Left ventricle myocardium inferior (tissue), 1 donor: ENCODE measurements around the gene SELENBP1. TPM values are rescaled to one million over a fixed set of nuclear protein-coding genes. Genes with fewer than 3 reads are reported as not detected.
A peak's percentile ranks its signal among the peaks of the same experiment; 100 is the strongest.

Experiments used
- DNase-seq: peaks from one replicate; pipeline ENCODE4 v3.0.0-alpha.2; 2020
- H3K27ac ChIP-seq: fragments of 200-600 bp; replicated peaks from 2 replicates; pipeline ENCODE4 v1.8.0; 2021
- H3K27me3 ChIP-seq: fragments of 200-600 bp; 2 replicates; pipeline ENCODE4 v1.8.0; 2021; ENCODE audit warnings: low read depth
- H3K36me3 ChIP-seq: fragments of 200-600 bp; 2 replicates; pipeline ENCODE4 v1.8.0; 2021
- H3K4me1 ChIP-seq: fragments of 200-600 bp; 2 replicates; pipeline ENCODE4 v1.8.0; 2021
- H3K4me3 ChIP-seq: fragments of 200-600 bp; 2 replicates; pipeline ENCODE4 v1.8.0; 2021; ENCODE audit warnings: mild to moderate bottlenecking, moderate library complexity
- H3K9me3 ChIP-seq: fragments of 200-600 bp; replicated peaks from 2 replicates; pipeline ENCODE4 v1.8.0; 2021
- CTCF ChIP-seq: fragments of 200-600 bp; IDR thresholded peaks from 2 replicates; pipeline ENCODE4 v1.8.0; 2021; ENCODE audit warnings: antibody characterized with exemption, mild to moderate bottlenecking, borderline replicate concordance
- intact Hi-C: fragments of 100-400 bp; cut with micrococcal nuclease; formaldehyde crosslinking; loops from one replicate; pipeline ENCODE4 v1.11.0; 2022
- total RNA-seq: library from RNA; stranded (reverse); fragmentation: NEBNext Ultra II Directional; extraction: Animal tissue kit (Norgen Biotek cat#: 25700); gene quantifications from one replicate; pipeline ENCODE4 v1.2.1, GENCODE V29; 2021
- donor health status: DM: no; HTN: yes; CAD: no; lungs with severe emphysema.

The SELENBP1 gene
- total RNA-seq, 1 donor from 2014 or later, result 66.3 TPM

- H3K9me3 ChIP-seq, result no peaks in the 10 kb centered on the region
- intact Hi-C loops, result loop anchor here (5.0 kb wide), 1 partner anchor 34 kb away; no protein-coding TSS in a partner anchor
- H3K27me3 ChIP-seq, result no peaks in the 10 kb centered on the region
- no peak for TF ChIP-seq CTCF
- H3K4me3 ChIP-seq, result no peak overlapping the region
- no peaks in the 10 kb centered on the region for H3K4me1 ChIP-seq
- no peaks in the 10 kb centered on the region for H3K36me3 ChIP-seq
- H3K27ac ChIP-seq, result no peak overlapping the region
- DNase-seq, result no peak
Measured at GRCh38 chr1:151336556-151336955, 35.9 kb downstream of the SELENBP1 start.

- Histone ChIP-seq H3K27me3 (no peaks in the 10 kb centered on the region), H3K27ac (no peak overlapping the region), H3K36me3 (no peaks in the 10 kb centered on the region), H3K4me3 (no peak overlapping the region), H3K4me1 (no peaks in the 10 kb centered on the region), H3K9me3 (no peaks in the 10 kb centered on the region)
- intact Hi-C loops, result loop anchor here (5.0 kb wide), 1 partner anchor 33 kb away; no protein-coding TSS in a partner anchor
- no peak for TF ChIP-seq CTCF
- no peak for DNase-seq
Measured at GRCh38 chr1:151334822-151335221, 37.7 kb downstream of the SELENBP1 start.

GRCh38 chr1:151327903-151328674, 44.4 kb downstream of the SELENBP1 start:
- TF ChIP-seq CTCF, result no peak
- Histone ChIP-seq H3K36me3 (peaks cover 25% of the 10 kb centered on the region), H3K27ac (peak overlapping the region; percentile 98), H3K4me1 (peaks cover 46% of the 10 kb centered on the region), H3K27me3 (no peaks in the 10 kb centered on the region), H3K9me3 (no peaks in the 10 kb centered on the region), H3K4me3 (peak overlapping the region; percentile 94)
- intact Hi-C loops, result no loop called here
- DNase-seq, result no peak

- Histone ChIP-seq H3K27ac (peak within 1 kb of the TSS; percentile 98), H3K4me3 (peak within 1 kb of the TSS; percentile 94), H3K4me1 (peaks cover 51% of the 10 kb centered on the region), H3K27me3 (no peaks in the 10 kb centered on the region), H3K9me3 (no peaks in the 10 kb centered on the region), H3K36me3 (peaks cover 32% of the 10 kb centered on the region)
- peak; percentile 87 for DNase-seq
- TF ChIP-seq CTCF, result no peak
- intact Hi-C loops, result no loop called here
Measured at GRCh38 chr1:151327223-151327902, 45.1 kb downstream of the SELENBP1 start, which contains the start of gene PI4KB. Gene PI4KB (minus strand): TSS chr1:151327416. CDS start chr1:151316481, 10,935 bp downstream.

GRCh38 chr1:151326619-151327222, 45.8 kb downstream of the SELENBP1 start:
- H3K9me3 ChIP-seq, result no peaks in the 10 kb centered on the region
- H3K27ac ChIP-seq, result peak overlapping the region; percentile 98
- TF ChIP-seq CTCF, result no peak
- intact Hi-C loops, result no loop called here
- H3K27me3 ChIP-seq, result no peaks in the 10 kb centered on the region
- DNase-seq, result peak; percentile 47
- peaks cover 39% of the 10 kb centered on the region for H3K36me3 ChIP-seq
- H3K4me3 ChIP-seq, result peak overlapping the region; percentile 94
- H3K4me1 ChIP-seq, result peaks cover 57% of the 10 kb centered on the region
